ENCODE measurements around the gene FECH. TPM values are rescaled to one million over a fixed set of nuclear protein-coding genes. Genes with fewer than 3 reads are reported as not detected.
"Not testable (repeated sequence)": the region's sequence is repeated elsewhere in the genome, so short reads cannot be mapped to it uniquely, and the experiment has no call there.

The FECH gene
- total RNA-seq, 1 donor from 2014 or later: 52.5 TPM

DNA sequence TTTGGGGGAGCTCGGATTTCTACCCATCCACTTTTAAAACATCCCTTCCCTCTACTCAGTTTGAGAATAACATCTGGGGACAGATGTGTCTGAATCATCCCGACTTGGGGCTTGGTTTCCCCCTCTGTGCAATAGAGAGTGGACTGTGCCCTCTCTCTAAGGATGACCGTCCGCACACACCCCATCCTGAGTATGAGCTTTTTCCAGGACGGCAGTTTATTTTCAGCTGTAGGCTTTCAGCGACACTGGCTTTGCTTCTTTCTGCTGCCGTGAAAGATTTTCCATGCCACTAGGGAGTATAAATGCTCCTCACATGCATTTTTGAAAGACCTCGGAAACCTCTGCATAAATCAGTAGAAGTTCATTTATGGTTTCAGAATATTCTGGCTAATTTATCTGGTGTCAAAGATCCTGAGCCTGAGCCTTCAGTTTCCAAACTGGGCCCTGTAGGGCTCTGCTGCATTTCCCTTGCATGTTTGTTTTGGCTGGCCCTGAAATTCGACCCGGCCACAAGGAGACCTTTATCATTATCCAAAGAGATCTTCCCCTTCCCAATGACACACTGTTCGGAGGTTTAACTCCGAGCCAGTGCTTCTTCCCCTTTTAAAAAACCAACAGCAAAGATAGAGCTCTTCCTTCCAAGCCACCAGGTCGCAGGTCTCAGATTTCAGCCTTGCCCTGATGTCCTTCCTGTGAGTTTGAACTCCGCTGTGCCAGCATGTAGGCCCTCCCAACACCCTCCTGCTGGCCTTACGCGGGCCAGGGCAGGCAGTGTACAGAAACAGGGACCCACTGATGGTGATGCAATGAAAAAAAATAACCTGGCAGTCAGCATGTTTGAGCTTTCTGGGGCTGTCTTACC, 53.3 kb downstream of the FECH start:
- peak; percentile 9 for DNase-seq (ENCODE audit: low read depth)

- no peak for DNase-seq (ENCODE audit: low read depth)
Observed at GRCh38 chr18:57529151-57529550, 57.4 kb downstream of the FECH start.

- no peak for DNase-seq (ENCODE audit: low read depth)
Observed at GRCh38 chr18:57527556-57528229, 58.8 kb downstream of the FECH start.

- DNase-seq (ENCODE audit: low read depth): no peak
Observed at GRCh38 chr18:57523171-57523956, 63.1 kb downstream of the FECH start.

GRCh38 chr18:57522348-57522747, 64.2 kb downstream of the FECH start:
- not testable (repeated sequence) for DNase-seq (ENCODE audit: low read depth)

DNA sequence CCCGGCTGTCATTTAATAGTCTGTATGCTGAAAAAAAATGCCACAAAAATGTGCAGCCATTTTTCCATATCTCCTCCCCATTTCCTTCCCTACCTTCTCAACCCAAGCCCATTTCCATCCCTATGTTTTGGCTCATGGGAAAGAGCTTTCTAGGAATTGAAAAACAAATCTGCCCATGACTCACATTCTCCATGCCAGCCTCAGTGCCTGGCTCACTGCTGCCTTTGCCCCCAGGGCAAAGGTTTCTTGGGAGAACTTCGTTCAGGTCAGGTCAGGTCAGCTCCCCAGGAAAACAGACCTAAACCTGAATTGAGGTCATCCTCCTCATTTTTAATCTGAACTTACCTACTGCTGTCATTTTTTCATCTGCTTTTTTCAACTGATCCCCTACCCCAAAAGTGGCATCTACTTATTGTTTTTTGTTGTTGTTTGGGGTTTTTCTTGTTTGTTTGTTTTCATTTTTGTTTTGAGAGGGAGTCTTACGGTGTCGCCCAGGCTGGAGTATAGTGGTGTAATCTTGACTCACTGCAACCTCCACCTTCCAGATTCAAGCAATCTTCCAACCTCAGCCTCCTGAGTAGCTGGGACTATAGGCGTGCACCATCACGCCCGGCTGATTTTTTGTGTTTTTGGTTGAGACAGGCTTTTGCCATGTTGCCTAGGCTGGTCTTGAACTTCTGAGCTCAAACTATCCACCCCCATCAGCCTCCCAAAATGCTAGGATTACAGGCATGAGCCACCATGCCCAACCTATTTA, 66.7 kb downstream of the FECH start:
- no peak for DNase-seq (ENCODE audit: low read depth)

- DNase-seq (ENCODE audit: low read depth): no peak
Observed at GRCh38 chr18:57518533-57518932, 68.0 kb downstream of the FECH start.

GRCh38 chr18:57516056-57516455, 70.4 kb downstream of the FECH start:
- no peak for DNase-seq (ENCODE audit: low read depth)

DNA sequence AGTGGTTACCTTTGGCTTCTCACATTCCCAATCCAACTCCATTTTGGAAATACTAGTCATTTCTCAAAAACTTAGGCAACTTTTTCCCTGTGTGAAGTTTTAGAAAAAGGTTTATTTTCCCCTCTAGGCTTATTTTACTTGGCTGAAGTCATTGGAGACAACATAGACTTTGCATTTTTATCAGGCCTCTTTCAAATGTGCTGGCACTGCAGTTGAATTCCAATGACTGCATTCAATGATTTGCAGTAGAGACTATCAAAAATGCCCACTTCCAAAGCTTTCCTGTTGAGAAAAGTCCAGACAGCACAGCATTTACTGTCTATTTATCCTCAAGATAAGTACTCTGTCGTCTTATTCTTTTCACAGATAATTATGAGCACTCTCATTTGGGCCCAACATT, 81.3 kb downstream of the FECH start:
- DNase-seq (ENCODE audit: low read depth): no peak

GRCh38 chr18:57502624-57503023, 83.9 kb downstream of the FECH start:
- no peak for DNase-seq (ENCODE audit: low read depth)

GRCh38 chr18:57498682-57499256, 87.7 kb downstream of the FECH start:
- DNase-seq (ENCODE audit: low read depth): no peak

Other genes with a start within 250 kb of the FECH start
- not detected in 2 replicates for gene ST8SIA3, start 234.1 kb downstream of the FECH start, total RNA-seq
- 0.05 TPM in 1 of 2 replicates, not detected in the other for gene ONECUT2, start 151.3 kb downstream of the FECH start, total RNA-seq
- 207 and 282 TPM in 2 replicates for gene NARS1, start 35.1 kb upstream of the FECH start, total RNA-seq
- gene ATP8B1, start 216.6 kb upstream of the FECH start, total RNA-seq: 3.9 and 7.2 TPM in 2 replicates